Gastrocnemius medialis (tissue), 4 donors: ENCODE data around the gene RABL6. TPM values are rescaled to one million over a fixed set of nuclear protein-coding genes. Genes with fewer than 3 reads are reported as not detected.
"Not testable (repeated sequence)": the region's sequence is repeated elsewhere in the genome, so short reads cannot be mapped to it uniquely, and the experiment has no call there.

Experiments
- ATAC-seq, 2 donors: fragments of 150-250 bp; one replicate each; pipeline ENCODE4 v1.9.1; 2016
- DNase-seq, 2 donors: peaks; one replicate each; pipeline ENCODE4 v3.0.0-alpha.2; 2019
- H3K27ac ChIP-seq, 4 donors: fragments of 200-600 bp; sonication (generic); 1 replicate in 1 of 4; 2 replicates in 3 of 4; pipeline ENCODE4 v1.5.1; 2016 to 2018; ENCODE audit warnings: mild to moderate bottlenecking in 2 of 4, moderate library complexity in 1 of 4
- H3K27me3 ChIP-seq, 3 donors: fragments of 200-600 bp; sonication (generic) in 2 of 3; 1 replicate in 1 of 3; 2 replicates in 2 of 3; pipeline versions ENCODE4 v1.5.1 to v1.6.0; 2016 to 2019; ENCODE audit warnings: mild to moderate bottlenecking in 1 of 3, moderate library complexity in 1 of 3
- H3K36me3 ChIP-seq, 2 donors: fragments of 200-600 bp; sonication (generic) in 1 of 2; one replicate each; pipeline ENCODE4 v1.5.1; 2017 to 2018
- H3K4me1 ChIP-seq, 2 donors: fragments of 200-600 bp; sonication (generic) in 1 of 2; one replicate each; pipeline ENCODE4 v1.5.1; 2016 to 2017; ENCODE audit warnings: mild to moderate bottlenecking in 2 of 2
- H3K4me3 ChIP-seq, 4 donors: fragments of 200-600 bp; sonication (generic) in 3 of 4; 1 replicate in 1 of 4; 2 replicates in 3 of 4; pipeline ENCODE4 v1.5.1; 2016 to 2019; ENCODE audit warnings: mild to moderate bottlenecking in 2 of 4
- H3K9me3 ChIP-seq, 3 donors: fragments of 200-600 bp; sonication (generic) in 2 of 3; 1 replicate in 1 of 3; 2 replicates in 2 of 3; pipeline ENCODE4 v1.5.1; 2016 to 2019
- POLR2A ChIP-seq, 2 donors: fragments of 450-650 bp; IDR thresholded peaks; one replicate each; pipeline ENCODE4 v1.6.1; 2017; ENCODE audit warnings: antibody characterized with exemption in 2 of 2, mild to moderate bottlenecking in 2 of 2, moderate library complexity in 2 of 2
- in situ Hi-C, 4 donors: fragments of 200-750 bp; cut with MboI; loops; one replicate each; pipeline versions ENCODE4 v1.15.0 to v1.8.0; 2017; ENCODE audit warnings: low sequenced_read_pairs in 4 of 4
- intact Hi-C: fragments of 100-400 bp; cut with DNase I; formaldehyde crosslinking; loops from one replicate; pipeline ENCODE4 v1.15.1; 2023; ENCODE audit warnings: low total_unique reads
- total RNA-seq, 4 donors: library from RNA; depleted of rRNA; stranded (reverse); fragments of >200 nt; gene quantifications; one replicate each; pipeline versions ENCODE4 v1.1.0 to v1.2.3, GENCODE V29; 2016
- TF ChIP-seq, protein P1 (sequence below), 5 experiments: fragments of 450-650 bp in 3 of 5; fragments of 200-600 bp in 2 of 5; sonication (generic) in 2 of 5; IDR thresholded peaks in 4 of 5; conservative IDR thresholded peaks in 1 of 5; 1 replicate in 4 of 5; 2 replicates in 1 of 5; pipeline ENCODE4 v1.5.1; 2016 to 2019; ENCODE audit warnings: antibody characterized with exemption in 5 of 5, mild to moderate bottlenecking in 3 of 5, moderate library complexity in 3 of 5

The RABL6 gene
- total RNA-seq, 4 donors from 2014 or later, result 84.9 to 121 (median 105) TPM

GRCh38 chr9:136786451-136786850 lies 21.3 kb upstream of the RABL6 start:
- DNase-seq (no peak), ATAC-seq (no peak)
- H3K4me1 ChIP-seq, result peaks cover 8 to 9% of the 10 kb centered on the region in 2 donors
- in situ Hi-C loops (loop anchor here (5.0 to 25.0 kb wide), 4 partner anchors 151 to 251 kb away; partner anchors contain the start of genes FUT7 (in 2 of the 4), C8G (in 1 of the 4) and FBXW5 (in 1 of the 4)), intact Hi-C loops (loop anchor here (10.0 kb wide), 1 partner anchor 448 kb away; the partner anchor contains the start of gene SLC34A3)
- H3K27ac ChIP-seq, result no peak overlapping the region
- H3K27me3 ChIP-seq, result no peaks in the 10 kb centered on the region
- no peak overlapping the region for H3K4me3 ChIP-seq
- no peaks in the 10 kb centered on the region for H3K36me3 ChIP-seq
- TF ChIP-seq, protein P1, sequence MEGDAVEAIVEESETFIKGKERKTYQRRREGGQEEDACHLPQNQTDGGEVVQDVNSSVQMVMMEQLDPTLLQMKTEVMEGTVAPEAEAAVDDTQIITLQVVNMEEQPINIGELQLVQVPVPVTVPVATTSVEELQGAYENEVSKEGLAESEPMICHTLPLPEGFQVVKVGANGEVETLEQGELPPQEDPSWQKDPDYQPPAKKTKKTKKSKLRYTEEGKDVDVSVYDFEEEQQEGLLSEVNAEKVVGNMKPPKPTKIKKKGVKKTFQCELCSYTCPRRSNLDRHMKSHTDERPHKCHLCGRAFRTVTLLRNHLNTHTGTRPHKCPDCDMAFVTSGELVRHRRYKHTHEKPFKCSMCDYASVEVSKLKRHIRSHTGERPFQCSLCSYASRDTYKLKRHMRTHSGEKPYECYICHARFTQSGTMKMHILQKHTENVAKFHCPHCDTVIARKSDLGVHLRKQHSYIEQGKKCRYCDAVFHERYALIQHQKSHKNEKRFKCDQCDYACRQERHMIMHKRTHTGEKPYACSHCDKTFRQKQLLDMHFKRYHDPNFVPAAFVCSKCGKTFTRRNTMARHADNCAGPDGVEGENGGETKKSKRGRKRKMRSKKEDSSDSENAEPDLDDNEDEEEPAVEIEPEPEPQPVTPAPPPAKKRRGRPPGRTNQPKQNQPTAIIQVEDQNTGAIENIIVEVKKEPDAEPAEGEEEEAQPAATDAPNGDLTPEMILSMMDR (IDR thresholded peaks at IDR 0.05 in 4 of 5, conservative IDR thresholded peaks at IDR 0.05 in 1 of 5), result no peak
- TF ChIP-seq POLR2A (IDR thresholded peaks at IDR 0.05), result no peak
- H3K9me3 ChIP-seq, result no peaks in the 10 kb centered on the region

- not testable (repeated sequence) for DNase-seq, H3K27me3 ChIP-seq, H3K4me3 ChIP-seq, H3K9me3 ChIP-seq, ATAC-seq, H3K36me3 ChIP-seq, H3K27ac ChIP-seq
- peaks cover 12 to 14% of the 10 kb centered on the region in 2 donors for H3K4me1 ChIP-seq
- in situ Hi-C loops (loop anchor here (5.0 to 25.0 kb wide), 4 partner anchors 150 to 250 kb away; partner anchors contain the start of genes FUT7 (in 2 of the 4), C8G (in 1 of the 4) and FBXW5 (in 1 of the 4)), intact Hi-C loops (loop anchor here (1.0 to 10.0 kb wide), 2 partner anchors 248 to 448 kb away; partner anchors contain the start of gene SLC34A3)
These were observed 20.8 kb upstream of the RABL6 start for GRCh38 chr9:136786983-136787382.

DNA sequence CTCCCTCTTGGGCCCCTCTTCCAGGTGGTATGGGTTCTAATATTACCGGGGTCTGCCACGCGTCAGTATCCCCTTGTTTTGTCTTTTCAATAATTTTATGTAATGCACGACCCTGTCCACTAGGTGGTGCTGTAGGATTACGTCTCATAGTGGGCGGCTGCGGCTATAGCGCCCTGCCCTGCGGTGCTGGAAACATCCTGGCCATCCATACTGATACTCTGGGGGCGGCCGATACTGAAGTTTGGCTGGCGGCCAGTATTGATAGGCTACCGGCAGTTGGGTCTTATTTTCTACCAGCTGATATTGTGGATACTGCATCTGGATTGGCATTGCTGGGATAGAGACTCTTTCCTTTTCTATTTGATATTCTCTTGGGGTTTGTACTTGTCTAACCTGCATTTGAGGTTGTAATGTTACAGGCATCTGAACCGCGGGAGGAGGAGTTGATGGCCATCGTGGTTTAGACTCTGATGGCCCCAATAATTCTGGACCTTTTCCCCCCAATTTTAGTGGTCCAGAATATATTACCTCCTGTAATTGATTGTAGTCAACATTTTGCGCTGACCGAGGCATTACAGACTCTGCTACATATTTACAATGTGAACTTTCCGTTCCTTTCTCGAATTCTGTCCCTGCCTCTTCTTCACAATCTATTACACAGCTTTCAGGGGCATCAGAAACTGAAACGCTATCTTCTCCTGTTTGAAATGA lies 19.9 kb upstream of the RABL6 start:
- no peak for ATAC-seq
- H3K4me1 ChIP-seq, result peaks cover 12 to 18% of the 10 kb centered on the region in 2 donors
- in situ Hi-C loops, result loop anchor here (5.0 to 25.0 kb wide), 4 partner anchors 149 to 249 kb away; partner anchors contain the start of genes FUT7 (in 2 of the 4), C8G (in 1 of the 4) and FBXW5 (in 1 of the 4)
- TF ChIP-seq, protein P1 (IDR thresholded peaks at IDR 0.05 in 4 of 5, conservative IDR thresholded peaks at IDR 0.05 in 1 of 5), result peak; percentile 76 to 93 (median 91)
- TF ChIP-seq POLR2A (IDR thresholded peaks at IDR 0.05), result no peak
- no peaks in the 10 kb centered on the region for H3K27me3 ChIP-seq
- H3K36me3 ChIP-seq, result no peaks in the 10 kb centered on the region
- no peak overlapping the region for H3K4me3 ChIP-seq
- no peak overlapping the region for H3K27ac ChIP-seq
- intact Hi-C loops, result loop anchor here (1.0 to 10.0 kb wide), 2 partner anchors 247 to 447 kb away; partner anchors contain the start of gene SLC34A3
- H3K9me3 ChIP-seq, result no peaks in the 10 kb centered on the region
- DNase-seq, result peak; percentile 30 to 46

DNA sequence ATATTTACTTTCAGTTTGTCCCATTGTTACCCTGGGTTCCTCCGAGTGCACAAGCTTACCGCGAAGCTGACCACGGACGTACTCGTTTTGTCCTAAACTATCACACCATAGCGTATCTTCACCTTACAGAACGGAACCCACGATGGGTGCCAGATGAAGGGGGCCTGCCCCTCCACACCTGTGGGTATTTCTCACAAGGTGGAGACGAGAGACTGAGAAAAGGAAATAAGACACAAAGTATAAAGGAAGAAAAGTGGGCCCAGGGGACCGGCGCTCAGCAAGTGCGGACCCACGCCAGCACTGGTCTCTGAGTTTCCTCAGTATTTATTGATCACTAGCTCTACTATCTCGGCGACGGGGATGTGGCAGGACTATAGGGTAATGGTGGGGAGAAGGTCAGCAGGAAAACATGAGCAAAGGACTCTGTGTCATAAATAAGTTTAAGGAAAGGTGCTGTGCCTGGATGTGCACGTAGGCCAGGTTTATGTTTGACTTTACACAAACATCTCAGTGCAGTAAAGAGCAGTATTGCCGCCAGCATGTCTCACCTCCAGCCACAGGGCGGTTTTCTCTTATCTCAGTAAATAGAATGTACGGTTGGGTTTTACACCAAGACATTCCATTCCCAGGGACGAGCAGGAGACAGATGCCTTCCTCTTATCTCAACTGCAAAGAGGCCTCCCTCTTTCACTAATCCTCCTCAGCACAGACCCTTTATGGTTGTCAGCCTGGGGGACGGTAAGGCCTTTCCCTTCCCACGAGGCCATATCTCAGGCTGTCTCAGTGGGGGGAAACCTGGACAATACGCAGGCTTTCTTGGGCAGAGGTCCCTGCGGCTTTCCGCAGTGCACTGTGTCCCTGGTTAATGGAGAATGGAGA lies 18.9 kb upstream of the RABL6 start:
- DNase-seq, H3K9me3 ChIP-seq, H3K27ac ChIP-seq, H3K36me3 ChIP-seq, ATAC-seq, H3K27me3 ChIP-seq, H3K4me3 ChIP-seq: not testable (repeated sequence)
- intact Hi-C loops (loop anchor here (10.0 kb wide), 1 partner anchor 446 kb away; the partner anchor contains the start of gene SLC34A3), in situ Hi-C loops (loop anchor here (5.0 to 25.0 kb wide), 4 partner anchors 148 to 248 kb away; partner anchors contain the start of genes FUT7 (in 2 of the 4), C8G (in 1 of the 4) and FBXW5 (in 1 of the 4))
- peaks cover 12 to 18% of the 10 kb centered on the region in 2 donors for H3K4me1 ChIP-seq

GRCh38 chr9:136789523-136789937 lies 18.2 kb upstream of the RABL6 start:
- Histone ChIP-seq H3K9me3 (no peaks in the 10 kb centered on the region), H3K27me3 (no peaks in the 10 kb centered on the region), H3K4me3 (no peak overlapping the region), H3K4me1 (peaks cover 12 to 18% of the 10 kb centered on the region in 2 donors), H3K27ac (peak overlapping the region in 1 of 4 donors; percentile 95), H3K36me3 (no peaks in the 10 kb centered on the region)
- intact Hi-C loops, result loop anchor here (10.0 kb wide), 1 partner anchor 445 kb away; the partner anchor contains the start of gene SLC34A3
- ATAC-seq (no peak), DNase-seq (no peak)
- TF ChIP-seq, protein P1 (IDR thresholded peaks at IDR 0.05 in 4 of 5, conservative IDR thresholded peaks at IDR 0.05 in 1 of 5), result no peak
- no peak for TF ChIP-seq POLR2A (IDR thresholded peaks at IDR 0.05)
- in situ Hi-C loops, result loop anchor here (5.0 to 25.0 kb wide), 4 partner anchors 148 to 248 kb away; partner anchors contain the start of genes FUT7 (in 2 of the 4), C8G (in 1 of the 4) and FBXW5 (in 1 of the 4)
